Gastrocnemius medialis (tissue), 4 donors: ENCODE measurements around the gene CHN2.

Source experiments
- CTCF ChIP-seq, 5 experiments: fragments of 450-650 bp in 3 of 5; fragments of 200-600 bp in 2 of 5; sonication (generic) in 2 of 5; IDR thresholded peaks in 4 of 5; conservative IDR thresholded peaks in 1 of 5; 1 replicate in 4 of 5; 2 replicates in 1 of 5; pipeline ENCODE4 v1.5.1; 2016 to 2019; ENCODE audit warnings: antibody characterized with exemption in 5 of 5, mild to moderate bottlenecking in 3 of 5, moderate library complexity in 3 of 5
- POLR2A ChIP-seq, 2 donors: fragments of 450-650 bp; IDR thresholded peaks; one replicate each; pipeline ENCODE4 v1.6.1; 2017; ENCODE audit warnings: antibody characterized with exemption in 2 of 2, mild to moderate bottlenecking in 2 of 2, moderate library complexity in 2 of 2

- no peak for TF ChIP-seq CTCF (IDR thresholded peaks at IDR 0.05 in 4 of 5, conservative IDR thresholded peaks at IDR 0.05 in 1 of 5)
- no peak for TF ChIP-seq POLR2A (IDR thresholded peaks at IDR 0.05)
These were observed 140.9 kb downstream of the CHN2 start for GRCh38 chr7:29335188-29336083.
